Hematopoietic multipotent progenitor cell treated with erythropoietin and hydrocortisone succinate and interleukin-3 and kit ligand, for 8 days (in vitro differentiated cells): ENCODE results near the gene NPR1.

Source experiments
- DNase-seq: peaks from one replicate; pipeline ENCODE4 v3.0.0-alpha.2; 2015

NPR1 gene

GRCh38 chr1:153728305-153729066 is 50.0 kb downstream of the NPR1 start:
- peak; percentile 44 for DNase-seq

- DNase-seq: no peak
Measured at GRCh38 chr1:153730468-153730988, 52.0 kb downstream of the NPR1 start.

GRCh38 chr1:153733970-153734369 is 55.5 kb downstream of the NPR1 start:
- no peak for DNase-seq

- DNase-seq: no peak
Measured at GRCh38 chr1:153734396-153735089, 56.1 kb downstream of the NPR1 start.

GRCh38 chr1:153735090-153735420 is 56.6 kb downstream of the NPR1 start:
- no peak for DNase-seq

GRCh38 chr1:153741986-153742385 is 63.5 kb downstream of the NPR1 start:
- no peak for DNase-seq

- no peak for DNase-seq
Measured at GRCh38 chr1:153742411-153743142, 64.1 kb downstream of the NPR1 start.
